GM12878 (cell line): ENCODE results near the gene MTR.

ENCODE experiments used
- BCL11A ChIP-seq: IDR thresholded peaks from 2 replicates; pipeline ENCODE4 v1.6.1; 2011; ENCODE audit warnings: low read depth, low read length
- EZH2 ChIP-seq: IDR thresholded peaks from 2 replicates; pipeline ENCODE4 v1.6.1; 2012; ENCODE audit warnings: low read depth, mild to moderate bottlenecking, control low read depth, inconsistent platforms, low read length, borderline replicate concordance; ENCODE audit not compliant: control insufficient read depth
- POLR2AphosphoS5 ChIP-seq: IDR thresholded peaks from 2 replicates; pipeline ENCODE4 v1.6.1; 2011; ENCODE audit warnings: mild to moderate bottlenecking, low read length, inconsistent platforms
- SMC3 ChIP-seq: IDR thresholded peaks from 2 replicates; pipeline ENCODE4 v1.6.1; 2011; ENCODE audit warnings: low read length, improper control_type of control experiment, borderline replicate concordance
- YY1 ChIP-seq: IDR thresholded peaks from 2 replicates; pipeline ENCODE4 v1.6.1; 2011; ENCODE audit warnings: low read depth, mild to moderate bottlenecking, low read length
- TF ChIP-seq, protein P1 (sequence below): IDR thresholded peaks from 2 replicates; pipeline ENCODE4 v1.6.1; 2011; ENCODE audit warnings: low read depth, mild to moderate bottlenecking, low read length, moderate library complexity, borderline replicate concordance; ENCODE audit errors: extremely low read depth

DNA sequence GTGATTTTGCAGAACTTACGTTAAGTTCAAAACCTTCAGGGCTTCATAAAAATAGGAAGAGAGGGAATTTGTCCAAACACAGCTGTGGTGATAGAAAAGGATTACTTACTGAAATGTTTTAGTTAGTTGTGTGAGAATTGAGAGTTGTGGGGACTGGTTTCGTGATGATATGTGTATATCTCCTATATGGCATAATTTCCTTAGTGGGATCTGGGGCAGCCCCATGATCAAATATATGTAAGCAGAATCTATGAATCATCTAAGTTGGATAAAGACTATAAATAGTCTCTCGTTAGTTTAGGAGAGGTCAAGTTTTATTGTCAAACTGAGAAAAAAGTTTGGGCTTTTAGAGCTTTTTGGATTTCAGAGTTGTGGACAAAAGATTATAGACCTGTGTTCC is 14.9 kb downstream of the MTR start:
- TF ChIP-seq YY1 (no peak), POLR2AphosphoS5 (no peak), EZH2 (no peak), BCL11A (no peak), SMC3 (no peak)
- TF ChIP-seq, protein P1, sequence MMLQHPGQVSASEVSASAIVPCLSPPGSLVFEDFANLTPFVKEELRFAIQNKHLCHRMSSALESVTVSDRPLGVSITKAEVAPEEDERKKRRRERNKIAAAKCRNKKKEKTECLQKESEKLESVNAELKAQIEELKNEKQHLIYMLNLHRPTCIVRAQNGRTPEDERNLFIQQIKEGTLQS, result no peak
